IMR-90 (cell line): ENCODE data around the gene CERS5. TPM values are rescaled to one million over a fixed set of nuclear protein-coding genes. Genes with fewer than 3 reads are reported as not detected.

Experiments used
- ATAC-seq: fragments of 200-7000 bp; cut with Tn5 transposase; 2 replicates; pipeline ENCODE4 v1.9.1; 2020; ENCODE audit warnings: low read depth, mild to moderate bottlenecking, moderate library complexity
- BruUV-seq: library from RNA; stranded (reverse); fragments of 400-500 nt; replicated peaks from 2 replicates; lab custom pipeline; 2021; lab: Mats Ljungman, UMichigan
- CTCF ChIA-PET: fragments of 300-600 bp; formaldehyde crosslinking; extraction: SDS; loops from one replicate; lab custom pipeline; 2021; ENCODE audit warnings: antibody characterized with exemption; lab: Yijun Ruan, JAX
- POLR2A ChIA-PET: fragments of 300-600 bp; sonication (Branson Sonifier 250); formaldehyde crosslinking; loops from one replicate; lab custom pipeline; 2022; ENCODE audit warnings: antibody characterized with exemption; ENCODE audit not compliant: unreplicated experiment; lab: Charles Lee
- DNase-seq: peaks from one replicate; pipeline ENCODE4 v3.0.0; 2013
- H2AFZ ChIP-seq: replicated peaks from 2 replicates; pipeline ENCODE3; 2013; ENCODE audit warnings: low read length, mild to moderate bottlenecking; ENCODE audit not compliant: poor library complexity
- H2AK5ac ChIP-seq: 2 replicates; pipeline ENCODE4 v1.6.1; 2013; ENCODE audit warnings: low read depth, low read length, inconsistent platforms
- H2AK9ac ChIP-seq: replicated peaks from 2 replicates; pipeline ENCODE3; 2013; ENCODE audit warnings: mild to moderate bottlenecking, low read depth, low read length, moderate library complexity; ENCODE audit not compliant: poor library complexity
- H2BK120ac ChIP-seq: 2 replicates; pipeline ENCODE4 v1.6.1; 2013; ENCODE audit warnings: low read depth, low read length, inconsistent platforms
- H2BK15ac ChIP-seq: 3 replicates; pipeline ENCODE4 v1.6.1; 2013; ENCODE audit warnings: low read depth, low read length, inconsistent platforms
- H2BK20ac ChIP-seq: 2 replicates; pipeline ENCODE4 v1.6.1; 2013; ENCODE audit warnings: low read depth, mild to moderate bottlenecking, inconsistent platforms, low read length, moderate library complexity
- H2BK5ac ChIP-seq: 2 replicates; pipeline ENCODE4 v1.6.1; 2013; ENCODE audit warnings: mild to moderate bottlenecking, low read depth, low read length, inconsistent platforms; ENCODE audit not compliant: poor library complexity, severe bottlenecking
- H3K14ac ChIP-seq: replicated peaks from 2 replicates; pipeline ENCODE4 v1.6.1; 2013; ENCODE audit warnings: low read depth, low read length, inconsistent platforms
- H3K18ac ChIP-seq: 2 replicates; pipeline ENCODE4 v1.6.1; 2013; ENCODE audit warnings: low read depth, low read length, control low read depth
- H3K23ac ChIP-seq: 2 replicates; pipeline ENCODE4 v1.6.1; 2013; ENCODE audit warnings: low read depth, low read length, inconsistent platforms
- H3K27ac ChIP-seq: 2 replicates; pipeline ENCODE4 v1.5.1; 2013; ENCODE audit warnings: mild to moderate bottlenecking, control low read depth, low read length; ENCODE audit not compliant: insufficient read depth
- H3K27me3 ChIP-seq: 2 replicates; pipeline ENCODE4 v1.6.1; 2013; ENCODE audit warnings: low read length; ENCODE audit not compliant: control insufficient read depth, insufficient read depth
- H3K36me3 ChIP-seq: 2 replicates; pipeline ENCODE4 v1.6.1; 2013; ENCODE audit warnings: low read length, mixed read lengths; ENCODE audit not compliant: control insufficient read depth, insufficient read depth
- H3K4ac ChIP-seq: 2 replicates; pipeline ENCODE4 v1.6.1; 2013; ENCODE audit warnings: low read depth, low read length, inconsistent platforms
- H3K4me1 ChIP-seq: 2 replicates; pipeline ENCODE4 v1.6.1; 2013; ENCODE audit warnings: low read length, mixed read lengths; ENCODE audit not compliant: control insufficient read depth, insufficient read depth
- H3K4me2 ChIP-seq: 2 replicates; pipeline ENCODE4 v1.6.1; 2013; ENCODE audit warnings: low read depth, mild to moderate bottlenecking, control low read depth, low read length, moderate library complexity
- H3K4me3 ChIP-seq: 2 replicates; pipeline ENCODE4 v1.5.1; 2013; ENCODE audit warnings: low read depth, mild to moderate bottlenecking, control low read depth, low read length, moderate library complexity; ENCODE audit not compliant: insufficient read depth
- H3K56ac ChIP-seq: 2 replicates; pipeline ENCODE4 v1.6.1; 2013; ENCODE audit warnings: low read length, inconsistent platforms; ENCODE audit not compliant: insufficient read depth; ENCODE audit errors: extremely low read depth
- H3K79me1 ChIP-seq, 2 experiments: 2 replicates each; pipeline ENCODE4 v1.6.1; 2013; ENCODE audit warnings: low read length in 2 of 2, inconsistent platforms in 1 of 2, low read depth in 1 of 2
- H3K9ac ChIP-seq: 2 replicates; pipeline ENCODE4 v1.6.1; 2013; ENCODE audit warnings: low read depth, low read length, control low read depth
- H3K9me1 ChIP-seq: 2 replicates; pipeline ENCODE4 v1.6.1; 2013; ENCODE audit warnings: low read length, inconsistent platforms; ENCODE audit not compliant: insufficient read depth
- H3K9me3 ChIP-seq: 2 replicates; pipeline ENCODE4 v1.6.1; 2013; ENCODE audit warnings: low read length; ENCODE audit not compliant: control insufficient read depth, insufficient read depth
- H4K20me1 ChIP-seq: 2 replicates; pipeline ENCODE4 v1.6.1; 2013; ENCODE audit warnings: low read length, inconsistent platforms; ENCODE audit not compliant: insufficient read depth
- H4K5ac ChIP-seq: 2 replicates; pipeline ENCODE4 v1.6.1; 2013; ENCODE audit warnings: mild to moderate bottlenecking, low read depth, low read length, control low read depth
- H4K8ac ChIP-seq, 2 experiments: 2 replicates each; pipeline ENCODE4 v1.6.1; 2013; ENCODE audit warnings: low read depth in 2 of 2, low read length in 2 of 2, control low read depth in 1 of 2, inconsistent platforms in 1 of 2
- H4K91ac ChIP-seq: 2 replicates; pipeline ENCODE4 v1.6.1; 2013; ENCODE audit warnings: low read depth, low read length, inconsistent platforms; ENCODE audit not compliant: insufficient read depth
- CTCF ChIP-seq: conservative IDR thresholded peaks from 2 replicates; pipeline ENCODE4 v1.5.1; 2012; ENCODE audit warnings: mild to moderate bottlenecking, low read depth, low read length, improper control_type of control experiment
- ELK1 ChIP-seq: fragments of 150-350 bp; IDR thresholded peaks from 2 replicates; pipeline ENCODE4 v1.6.1; 2016; ENCODE audit warnings: low read depth, mild to moderate bottlenecking, low read length, moderate library complexity, borderline replicate concordance
- MAZ ChIP-seq: IDR thresholded peaks from 2 replicates; pipeline ENCODE4 v1.6.1; 2012; ENCODE audit warnings: low read depth, mild to moderate bottlenecking, low read length, improper control_type of control experiment, moderate library complexity, borderline replicate concordance
- RFX5 ChIP-seq: IDR thresholded peaks from 2 replicates; pipeline ENCODE4 v1.8.0; 2012; ENCODE audit warnings: low read depth, mild to moderate bottlenecking, low read length, moderate library complexity
- SMC3 ChIP-seq: fragments of 150-350 bp; IDR thresholded peaks from 2 replicates; pipeline ENCODE4 v1.6.1; 2016; ENCODE audit warnings: low read depth, mild to moderate bottlenecking, antibody characterized with exemption, low read length, moderate library complexity
- WGBS, 2 experiments: methylation state at CpG; one replicate each; pipeline versions ENCODE4 v1.1.5 to v1.1.7; 2013; ENCODE audit warnings: missing lambda C conversion rate in 2 of 2; ENCODE audit not compliant: insufficient read length in 1 of 2; ENCODE audit errors: extremely low coverage in 2 of 2; 5-methylcytosine and 5-hydroxymethylcytosine counted together
- dilution Hi-C: fragments of 300-500 bp; cut with HindIII; formaldehyde crosslinking; loops from one replicate; pipeline ENCODE4 v1.14.3; 2018; ENCODE audit warnings: low sequenced_read_pairs; ENCODE audit not compliant: unreplicated experiment
- in situ Hi-C: fragments of 300-500 bp; cut with MboI; formaldehyde crosslinking; loops from 3 replicates; pipeline ENCODE4 v1.14.3; 2019; ENCODE audit warnings: low sequenced_read_pairs, inconsistent platforms, mixed read lengths
- intact Hi-C: fragments of 100-400 bp; cut with micrococcal nuclease; formaldehyde crosslinking; loops from 2 replicates; pipeline ENCODE4 v1.10.0; 2022
- polyA plus RNA-seq, 3 experiments: library from polyadenylated mRNA; depleted of rRNA; stranded (reverse); fragments of >200 nt; gene quantifications; 2 replicates each; pipeline ENCODE4 v1.2.3, GENCODE V29; 2012; ENCODE audit warnings: low replicate concordance in 1 of 3
- total RNA-seq: library from RNA; depleted of rRNA; stranded (reverse); fragments of >200 nt; gene quantifications from 2 replicates; pipeline ENCODE4 v1.2.3, GENCODE V29; 2012

Gene CERS5
- total and polyA plus RNA-seq, 2 of the 4 experiments (the other 2 are of a cell fraction), result 40.3 to 60.3 TPM

- no peak overlapping the region for H2BK20ac ChIP-seq
- 0% methylated on average over 4 of the region's 8 CpGs; no CpG with 5 or more reads in 1 of the 2 experiments for WGBS, 2 experiments
- H3K27ac ChIP-seq, result peak overlapping the region; percentile 46
- H3K9me3 ChIP-seq, result no peaks in the 10 kb centered on the region
- no peaks in the 10 kb centered on the region for H3K27me3 ChIP-seq
- dilution Hi-C loops, result no loop called here
- POLR2A ChIA-PET, result interaction anchor here (0.6 kb wide), 1 partner anchor 181 kb away, joined by 5 read pairs; no protein-coding TSS in a partner anchor
- BruUV-seq, result no TSS peak
- ATAC-seq, result no peak
- in situ Hi-C loops, result no loop called here
- DNase-seq, result no peak
- peak overlapping the region; percentile 81 for H2AFZ ChIP-seq
- no peak overlapping the region for H3K56ac ChIP-seq
- peak overlapping the region; percentile 55; the same call in 1 of the 2 replicates for H4K91ac ChIP-seq
- H2AK9ac ChIP-seq, result peak overlapping the region; percentile 88
- H4K20me1 ChIP-seq, result peaks cover 25% of the 10 kb centered on the region
- peaks cover 28% of the 10 kb centered on the region for H3K36me3 ChIP-seq
- no peak overlapping the region for H2BK15ac ChIP-seq
- peak overlapping the region; percentile 71 for H2AK5ac ChIP-seq
- H2BK120ac ChIP-seq, result no peak overlapping the region
- TF ChIP-seq SMC3 (no peak), ELK1 (no peak), RFX5 (no peak), MAZ (no peak), CTCF (no peak)
- H3K23ac ChIP-seq, result peak overlapping the region; percentile 70
- H3K18ac ChIP-seq, result no peak overlapping the region
- peak overlapping the region; percentile 82 for H3K9ac ChIP-seq
- H3K9me1 ChIP-seq, result no peaks in the 10 kb centered on the region
- peak overlapping the region; percentile 52 for H2BK5ac ChIP-seq
- intact Hi-C loops, result loop anchor here (5.0 kb wide), 1 partner anchor 82 kb away; the partner anchor contains the start of gene CERS5
- peak overlapping the region; percentile 77; the same call in 1 of the 2 replicates for H3K4ac ChIP-seq
- peaks cover 16 to 46% of the 10 kb centered on the region in 2 experiments for H3K79me1 ChIP-seq
- peak overlapping the region in 1 of 2 experiments; percentile 79; a peak in 1 of 4 replicates for H4K8ac ChIP-seq
- H3K4me3 ChIP-seq, result peak overlapping the region; percentile 63
- peak overlapping the region; percentile 90 for H3K14ac ChIP-seq
- peak overlapping the region; percentile 88 for H3K4me2 ChIP-seq
- H4K5ac ChIP-seq, result no peak overlapping the region; the same call in 1 of the 2 replicates
- peaks cover 7% of the 10 kb centered on the region for H3K4me1 ChIP-seq
- CTCF ChIA-PET, result interaction anchor here (0.6 to 2.4 kb wide), 3 partner anchors 14 to 26 kb away, joined by 3 to 12 read pairs (median 3); partner anchors contain the start of gene COX14
These were observed 81.5 kb downstream of the CERS5 start for GRCh38 chr12:50085615-50086072.
